ENCODE data around the gene GPN1. TPM values are rescaled to one million over a fixed set of nuclear protein-coding genes. Genes with fewer than 3 reads are reported as not detected.
"Not testable (repeated sequence)": the region's sequence is repeated elsewhere in the genome, so short reads cannot be mapped to it uniquely, and the experiment has no call there.

GPN1 gene
- 10 to 100 TPM; 49.9 to 50.6 TPM for total RNA-seq

- H3K27ac Mint-ChIP-seq = no peak within 1 kb of the TSS
- H3K4me1 Mint-ChIP-seq = peaks cover 13% of the 10 kb centered on the region
- no peak within 1 kb of the TSS for H3K4me3 Mint-ChIP-seq
- no peaks in the 10 kb centered on the region for H3K27me3 Mint-ChIP-seq
- H3K36me3 Mint-ChIP-seq = peaks cover 14% of the 10 kb centered on the region
- peak; percentile 94 for DNase-seq
- no peaks in the 10 kb centered on the region for H3K9me3 Mint-ChIP-seq
These were observed at the start of gene GPN1, which contains the start of gene CCDC121 for GRCh38 chr2:27628767-27629709. Gene GPN1 (plus strand): TSS chr2:27629050. CDS start chr2:27629059, 9 bp downstream. Gene CCDC121 (minus strand): TSS chr2:27629012. CDS start chr2:27627799, 1,213 bp downstream.

DNA sequence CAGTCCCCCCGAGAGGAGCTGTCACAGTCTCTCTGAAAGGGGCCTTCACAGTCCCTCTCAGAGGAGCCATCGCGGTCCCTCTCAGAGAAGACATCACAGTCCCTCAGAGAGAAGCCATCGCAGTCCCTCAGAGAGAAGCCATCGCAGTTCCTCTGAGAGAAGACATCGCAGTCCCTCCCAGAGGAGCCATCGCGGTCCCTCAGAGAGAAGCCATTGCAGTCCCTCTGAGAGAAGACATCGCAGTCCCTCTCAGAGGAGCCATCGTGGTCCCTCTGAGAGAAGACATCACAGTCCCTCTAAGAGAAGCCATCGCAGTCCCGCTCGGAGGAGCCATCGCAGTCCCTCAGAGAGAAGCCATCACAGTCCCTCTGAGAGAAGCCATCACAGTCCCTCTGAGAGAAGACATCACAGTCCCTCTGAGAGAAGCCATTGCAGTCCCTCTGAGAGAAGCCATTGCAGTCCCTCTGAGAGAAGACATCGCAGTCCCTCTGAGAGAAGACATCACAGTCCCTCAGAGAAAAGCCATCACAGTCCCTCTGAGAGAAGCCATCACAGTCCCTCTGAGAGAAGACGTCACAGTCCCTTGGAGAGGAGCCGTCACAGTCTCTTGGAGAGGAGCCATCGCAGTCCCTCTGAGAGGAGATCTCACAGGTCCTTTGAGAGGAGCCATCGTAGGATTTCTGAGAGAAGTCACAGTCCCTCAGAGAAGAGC lies 47.3 kb upstream of the GPN1 start:
- Mint-ChIP-seq H3K27ac (peak overlapping the region; percentile 62), H3K4me3 (no peak overlapping the region), H3K36me3 (peaks cover 35% of the 10 kb centered on the region), H3K9me3 (peaks cover 31% of the 10 kb centered on the region), H3K27me3 (no peaks in the 10 kb centered on the region), H3K4me1 (peaks cover 21% of the 10 kb centered on the region)
- no peak for DNase-seq

- Mint-ChIP-seq H3K9me3 (peaks cover 29% of the 10 kb centered on the region), H3K4me1 (peaks cover 27% of the 10 kb centered on the region), H3K4me3 (peak overlapping the region; percentile 97), H3K27me3 (no peaks in the 10 kb centered on the region), H3K27ac (peak overlapping the region; percentile 95), H3K36me3 (peaks cover 41% of the 10 kb centered on the region)
- DNase-seq = no peak
These were observed 46.6 kb upstream of the GPN1 start for GRCh38 chr2:27582129-27582694.

DNA sequence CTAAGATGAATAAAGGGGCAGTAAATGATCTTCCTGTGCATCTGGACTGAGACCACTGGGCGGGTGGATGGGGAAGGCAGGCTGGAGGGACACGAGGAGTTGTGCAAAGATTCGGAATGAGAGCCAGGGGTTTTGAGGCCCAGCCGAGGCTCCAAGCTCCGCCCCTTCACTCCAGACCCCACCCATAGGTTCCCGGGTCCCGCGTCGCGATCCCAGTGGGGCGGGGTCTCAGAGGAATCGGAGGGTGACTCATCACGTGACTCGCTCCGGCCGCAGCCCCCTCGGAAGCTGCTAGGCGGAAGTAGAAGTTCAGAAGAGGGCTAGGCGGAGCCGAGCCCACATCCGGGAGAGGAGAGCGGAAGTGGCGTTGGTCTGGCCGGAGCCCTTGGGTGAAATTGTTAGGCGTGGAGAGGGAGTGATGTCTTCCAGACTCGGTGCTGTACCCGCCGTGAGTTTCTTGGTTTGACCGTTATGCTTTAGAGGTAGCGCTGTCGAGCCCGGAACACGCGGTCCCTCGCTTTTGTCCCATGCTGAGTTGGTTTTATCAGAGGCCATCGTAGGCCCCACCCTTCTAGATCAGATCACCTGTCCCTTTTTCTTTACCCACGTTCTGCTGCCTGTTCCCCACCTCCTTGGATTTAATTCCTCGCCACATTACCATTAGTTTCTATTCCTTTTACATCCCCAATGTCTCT lies 46.0 kb upstream of the GPN1 start, which contains the start of gene ZNF512:
ZNF512 (plus strand) TSS at position 348 of the 695 bp plus-strand sequence; CDS start at position 419, 71 bp downstream.
- Mint-ChIP-seq H3K4me1 (peaks cover 30% of the 10 kb centered on the region), H3K27me3 (no peaks in the 10 kb centered on the region), H3K4me3 (peak within 1 kb of the TSS; percentile 97), H3K27ac (peak within 1 kb of the TSS; percentile 95), H3K36me3 (peaks cover 41% of the 10 kb centered on the region), H3K9me3 (peaks cover 25% of the 10 kb centered on the region)
- DNase-seq = peak; percentile 90

DNA sequence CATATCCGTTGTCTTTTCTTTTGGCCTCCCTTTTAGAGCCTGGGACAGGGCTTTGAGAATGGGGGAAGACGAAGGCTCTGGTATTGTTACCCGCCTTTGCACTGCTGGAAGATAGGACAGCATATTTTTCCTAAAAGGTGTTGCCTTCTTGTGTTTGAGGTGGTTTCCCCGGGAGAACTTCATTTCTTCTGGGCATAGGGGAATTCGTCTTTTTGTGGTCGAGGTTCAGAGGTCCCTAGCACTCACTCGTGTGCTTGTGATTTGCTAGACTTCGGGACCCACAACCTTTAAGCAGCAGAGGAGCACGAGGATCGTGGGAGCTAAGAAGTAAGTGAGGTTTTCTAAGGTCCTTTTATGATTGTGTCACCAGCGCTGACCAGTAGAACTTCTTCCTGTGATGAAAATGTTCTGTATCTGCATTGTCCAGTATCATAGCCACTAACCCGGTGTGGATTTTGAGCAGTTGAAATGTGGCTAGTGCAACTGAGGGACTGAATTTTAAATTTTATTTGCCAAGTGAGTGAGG lies 45.4 kb upstream of the GPN1 start:
- no peaks in the 10 kb centered on the region for H3K27me3 Mint-ChIP-seq
- peaks cover 45% of the 10 kb centered on the region for H3K36me3 Mint-ChIP-seq
- DNase-seq = no peak
- H3K9me3 Mint-ChIP-seq = peaks cover 28% of the 10 kb centered on the region
- H3K27ac Mint-ChIP-seq = peak overlapping the region; percentile 95
- H3K4me3 Mint-ChIP-seq = peak overlapping the region; percentile 97
- H3K4me1 Mint-ChIP-seq = peaks cover 34% of the 10 kb centered on the region

DNA sequence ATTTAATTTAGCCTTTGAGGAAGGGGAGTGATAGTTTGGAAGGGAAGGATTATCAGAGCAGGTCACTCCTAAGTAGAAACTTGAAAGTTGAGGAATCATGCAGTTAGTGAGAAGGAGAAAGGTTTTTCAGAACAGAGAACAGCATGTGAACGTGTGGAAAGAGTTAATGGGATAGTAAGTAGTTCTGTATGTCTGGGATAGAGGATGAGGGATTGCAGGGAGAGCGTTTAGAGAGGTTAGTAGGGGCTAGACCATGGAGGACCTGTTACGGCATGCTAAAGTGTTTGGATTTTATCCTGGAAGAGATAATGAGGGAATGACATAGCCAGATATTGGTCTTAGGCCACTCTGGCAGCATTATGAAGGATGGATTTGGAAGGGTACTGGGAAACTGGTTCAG lies 44.3 kb upstream of the GPN1 start:
- no peak overlapping the region for H3K27ac Mint-ChIP-seq

GRCh38 chr2:27587025-27587424 lies 41.8 kb upstream of the GPN1 start:
- Mint-ChIP-seq H3K27ac (peak overlapping the region; percentile 79), H3K27me3 (no peaks in the 10 kb centered on the region), H3K9me3 (peaks cover 24% of the 10 kb centered on the region), H3K4me3 (peak overlapping the region; percentile 23), H3K36me3 (peaks cover 69% of the 10 kb centered on the region), H3K4me1 (peaks cover 36% of the 10 kb centered on the region)
- no peak for DNase-seq

More for the DNA sequence above, 44.3 kb upstream of the GPN1 start:
- H3K27me3 Mint-ChIP-seq = no peaks in the 10 kb centered on the region
- peak overlapping the region; percentile 97 for H3K4me3 Mint-ChIP-seq
- peaks cover 52% of the 10 kb centered on the region for H3K36me3 Mint-ChIP-seq
- peaks cover 34% of the 10 kb centered on the region for H3K4me1 Mint-ChIP-seq
- no peak for DNase-seq
- peaks cover 24% of the 10 kb centered on the region for H3K9me3 Mint-ChIP-seq

GRCh38 chr2:27588308-27588707 lies 40.5 kb upstream of the GPN1 start:
- H3K4me1 Mint-ChIP-seq = peaks cover 33% of the 10 kb centered on the region
- peak overlapping the region; percentile 42 for H3K4me3 Mint-ChIP-seq
- H3K27me3 Mint-ChIP-seq = no peaks in the 10 kb centered on the region
- no peak overlapping the region for H3K27ac Mint-ChIP-seq
- H3K9me3 Mint-ChIP-seq = peaks cover 26% of the 10 kb centered on the region
- peaks cover 71% of the 10 kb centered on the region for H3K36me3 Mint-ChIP-seq
- DNase-seq = no peak

DNA sequence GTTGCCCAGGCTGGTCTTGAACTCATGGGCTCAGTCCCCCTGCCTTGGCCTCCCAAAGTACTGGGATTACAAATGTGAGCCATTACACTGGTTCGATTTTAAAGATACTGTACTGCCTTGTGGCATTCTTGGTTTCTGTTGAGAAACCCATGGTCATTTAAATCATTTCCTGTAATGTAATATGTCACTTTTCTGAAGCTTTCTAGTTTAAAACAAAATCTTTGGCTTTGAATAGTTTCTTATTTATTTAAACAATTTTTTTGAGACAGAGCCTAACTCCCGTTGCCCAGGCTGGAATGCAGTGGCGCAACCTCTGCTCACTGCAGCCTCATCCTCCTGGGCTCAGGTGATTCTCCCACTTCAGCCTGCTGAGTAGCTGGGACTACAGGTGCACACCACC lies 37.1 kb upstream of the GPN1 start:
- Mint-ChIP-seq H3K36me3 (peaks cover 77% of the 10 kb centered on the region), H3K27ac (no peak overlapping the region)

DNA sequence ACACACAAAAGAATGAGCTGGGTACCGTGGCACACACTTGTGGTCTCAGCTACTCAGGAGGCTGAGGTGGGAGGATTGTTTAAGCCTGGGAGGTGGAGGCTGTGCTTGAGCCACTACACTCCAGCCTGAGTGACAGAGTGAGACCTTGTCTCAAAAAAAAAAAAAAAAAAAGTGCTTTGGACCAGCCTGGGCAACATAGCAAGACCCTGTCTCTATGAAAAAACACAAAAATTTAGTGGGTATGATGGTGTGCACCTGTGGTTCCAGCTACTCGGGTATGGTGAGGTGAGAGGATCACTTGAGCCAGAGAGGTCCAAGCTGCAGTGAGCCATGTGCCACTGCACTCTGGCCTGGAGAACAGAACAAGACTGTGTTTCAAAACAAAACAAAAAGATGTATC lies 35.6 kb upstream of the GPN1 start:
- H3K4me1 Mint-ChIP-seq = peaks cover 23% of the 10 kb centered on the region
- no peak overlapping the region for H3K27ac Mint-ChIP-seq
- no peaks in the 10 kb centered on the region for H3K27me3 Mint-ChIP-seq
- DNase-seq = no peak
- H3K9me3 Mint-ChIP-seq = peaks cover 42% of the 10 kb centered on the region
- H3K4me3 Mint-ChIP-seq = no peak overlapping the region
- H3K36me3 Mint-ChIP-seq = peaks cover 74% of the 10 kb centered on the region

More for the DNA sequence above, 37.1 kb upstream of the GPN1 start:
- Mint-ChIP-seq H3K27me3 (no peaks in the 10 kb centered on the region), H3K4me1 (peaks cover 26% of the 10 kb centered on the region), H3K4me3 (no peak overlapping the region), H3K9me3 (peaks cover 45% of the 10 kb centered on the region)
- DNase-seq = no peak

DNA sequence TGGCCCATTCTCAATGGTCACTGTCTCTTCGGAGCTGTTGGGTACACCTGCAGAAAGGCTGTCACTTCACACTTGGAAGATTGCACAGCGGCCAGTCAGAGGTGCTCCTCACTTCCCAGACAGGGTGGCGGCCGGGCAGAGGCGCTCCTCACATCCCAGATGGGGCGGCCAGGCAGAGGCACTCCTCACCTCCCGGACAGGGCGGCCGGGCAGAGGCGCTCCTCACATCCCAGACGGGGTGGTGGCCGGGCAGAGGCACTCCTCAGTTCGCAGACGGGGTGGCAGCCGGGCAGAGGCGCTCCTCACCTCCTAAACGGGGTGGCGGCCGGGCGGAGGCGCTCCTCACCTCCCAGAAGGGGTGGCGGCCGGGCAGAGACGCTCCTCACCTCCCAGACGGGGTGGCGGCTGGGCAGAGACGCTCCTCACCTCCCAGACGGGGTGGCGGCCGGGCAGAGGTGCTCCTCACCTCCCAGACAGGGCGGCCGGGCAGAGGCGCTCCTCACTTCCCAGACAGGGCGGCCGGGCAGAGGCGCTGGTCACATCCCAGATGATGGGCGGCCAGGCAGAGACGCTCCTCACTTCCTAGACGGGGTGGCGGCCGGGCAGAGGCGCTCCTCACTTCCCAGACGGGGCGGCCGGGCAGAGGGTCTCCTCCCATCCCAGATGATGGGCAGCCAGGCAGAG lies 34.7 kb upstream of the GPN1 start:
- peaks cover 28% of the 10 kb centered on the region for H3K4me1 Mint-ChIP-seq
- H3K36me3 Mint-ChIP-seq = peaks cover 71% of the 10 kb centered on the region
- H3K27me3 Mint-ChIP-seq, H3K27ac Mint-ChIP-seq, H3K4me3 Mint-ChIP-seq, DNase-seq: not testable (repeated sequence)
- H3K9me3 Mint-ChIP-seq = peaks cover 42% of the 10 kb centered on the region

DNA sequence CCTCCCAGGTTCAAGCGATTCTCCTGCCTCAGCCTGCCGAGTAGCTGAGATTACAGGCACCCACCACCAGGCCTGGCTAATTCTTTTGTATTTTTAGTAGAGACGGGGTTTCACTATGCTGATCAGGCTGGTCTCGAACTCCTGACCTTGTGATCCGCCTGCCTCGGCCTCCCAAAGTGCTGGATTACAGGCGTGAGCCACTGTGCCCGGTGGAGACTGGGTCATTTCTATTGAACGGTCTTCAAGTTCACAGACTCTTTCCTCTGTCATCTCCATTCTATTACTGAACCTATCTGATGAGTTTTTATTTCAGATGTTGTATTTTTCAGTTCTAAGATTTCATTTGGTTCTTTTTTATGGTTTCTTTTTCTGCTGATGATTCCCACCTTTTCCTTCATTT lies 33.4 kb upstream of the GPN1 start:
- Mint-ChIP-seq H3K36me3 (peaks cover 68% of the 10 kb centered on the region), H3K27ac (peak overlapping the region; percentile 14), H3K4me1 (peaks cover 41% of the 10 kb centered on the region), H3K9me3 (peaks cover 32% of the 10 kb centered on the region)
- H3K27me3 Mint-ChIP-seq, H3K4me3 Mint-ChIP-seq, DNase-seq: not testable (repeated sequence)

DNA sequence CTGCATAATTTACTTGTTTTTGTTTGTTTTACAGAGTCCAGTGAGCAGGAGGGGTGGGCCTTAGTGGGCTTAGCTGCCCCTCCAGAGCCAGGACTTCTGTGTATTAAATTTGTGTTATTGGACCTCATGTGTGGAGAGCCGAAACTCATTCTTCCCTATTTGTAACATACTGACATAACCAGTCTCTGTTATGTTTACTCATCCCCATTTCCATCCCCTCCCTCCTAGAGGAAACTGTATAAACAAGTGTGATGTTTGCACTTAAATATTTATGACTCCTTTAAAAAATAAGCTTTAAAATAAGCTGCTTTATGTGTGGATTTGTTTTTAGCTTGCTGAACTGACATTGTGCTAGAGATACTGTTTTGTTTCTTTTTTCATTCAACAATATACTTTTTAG lies 32.2 kb upstream of the GPN1 start:
- Mint-ChIP-seq H3K9me3 (peaks cover 23% of the 10 kb centered on the region), H3K4me3 (no peak overlapping the region), H3K4me1 (peaks cover 40% of the 10 kb centered on the region), H3K27ac (no peak overlapping the region), H3K27me3 (no peaks in the 10 kb centered on the region), H3K36me3 (peaks cover 60% of the 10 kb centered on the region)
- DNase-seq = no peak

GRCh38 chr2:27606611-27607010 lies 22.2 kb upstream of the GPN1 start:
- no peak overlapping the region for H3K27ac Mint-ChIP-seq
- DNase-seq = no peak
- no peaks in the 10 kb centered on the region for H3K27me3 Mint-ChIP-seq
- peaks cover 20% of the 10 kb centered on the region for H3K36me3 Mint-ChIP-seq
- no peak overlapping the region for H3K4me3 Mint-ChIP-seq
- H3K4me1 Mint-ChIP-seq = no peaks in the 10 kb centered on the region
- no peaks in the 10 kb centered on the region for H3K9me3 Mint-ChIP-seq
